WTC11 (cell line): Measurements from ENCODE around the gene POMT1.

Experiments used
- CBFB ChIP-seq: sonication (generic); formaldehyde crosslinking; IDR thresholded peaks from 2 replicates; pipeline ENCODE4 v1.8.1; 2022; ENCODE audit warnings: mild to moderate bottlenecking, low read depth, missing genetic modification reagents
- CREB1 ChIP-seq: sonication (generic); formaldehyde crosslinking; IDR thresholded peaks from 2 replicates; pipeline ENCODE4 v1.8.0; 2023; ENCODE audit warnings: mild to moderate bottlenecking, missing genetic modification reagents
- EMX1 ChIP-seq: fragments of 250-450 bp; sonication (Bioruptor Pico); IDR thresholded peaks from 2 replicates; pipeline ENCODE4 v1.8.0; 2021; ENCODE audit warnings: mild to moderate bottlenecking
- FOXK1 ChIP-seq: sonication (generic); formaldehyde crosslinking; IDR thresholded peaks from 2 replicates; pipeline ENCODE4 v1.8.0; 2022; ENCODE audit warnings: mild to moderate bottlenecking, moderate library complexity, missing genetic modification reagents
- NFATC4 ChIP-seq: fragments of 250-450 bp; sonication (Bioruptor Pico); IDR thresholded peaks from 2 replicates; pipeline ENCODE4 v1.9.0; 2021; ENCODE audit warnings: mild to moderate bottlenecking
- NR2C2 ChIP-seq: sonication (generic); formaldehyde crosslinking; IDR thresholded peaks from 2 replicates; pipeline ENCODE4 v1.8.0; 2022; ENCODE audit warnings: mild to moderate bottlenecking, missing genetic modification reagents
- RORB ChIP-seq: fragments of 250-450 bp; sonication (Bioruptor Pico); IDR thresholded peaks from 2 replicates; pipeline ENCODE4 v1.9.0; 2021; ENCODE audit warnings: mild to moderate bottlenecking
- TCF7 ChIP-seq: sonication (generic); formaldehyde crosslinking; IDR thresholded peaks from 2 replicates; pipeline ENCODE4 v1.8.0; 2022; ENCODE audit warnings: mild to moderate bottlenecking, low read depth, missing genetic modification reagents, moderate library complexity
- ZNF263 ChIP-seq: sonication (generic); formaldehyde crosslinking; IDR thresholded peaks from 2 replicates; pipeline ENCODE4 v1.8.1; 2022; ENCODE audit warnings: low read depth, mild to moderate bottlenecking, moderate library complexity, missing genetic modification reagents
- TF ChIP-seq, protein P1 (sequence below): sonication (generic); formaldehyde crosslinking; IDR thresholded peaks from 2 replicates; pipeline ENCODE4 v1.8.0; 2023; ENCODE audit warnings: mild to moderate bottlenecking, missing genetic modification reagents
- TF ChIP-seq, protein P2 (sequence below): fragments of 200-600 bp; IDR thresholded peaks from 2 replicates; pipeline ENCODE4 v1.8.0; 2022; ENCODE audit warnings: antibody characterized with exemption
- TF ChIP-seq, protein P3 (sequence below): sonication (generic); formaldehyde crosslinking; IDR thresholded peaks from 2 replicates; pipeline ENCODE4 v1.8.1; 2022; ENCODE audit warnings: low read depth, missing genetic modification reagents, borderline replicate concordance
- TF ChIP-seq, protein P4 (sequence below): sonication (generic); formaldehyde crosslinking; IDR thresholded peaks from 2 replicates; pipeline ENCODE4 v1.8.1; 2023; ENCODE audit warnings: mild to moderate bottlenecking, moderate library complexity, missing genetic modification reagents
- TF ChIP-seq, protein P5 (sequence below): sonication (generic); formaldehyde crosslinking; IDR thresholded peaks from 2 replicates; pipeline ENCODE4 v1.8.1; 2022; ENCODE audit warnings: mild to moderate bottlenecking, missing genetic modification reagents, moderate library complexity, borderline replicate concordance

DNA sequence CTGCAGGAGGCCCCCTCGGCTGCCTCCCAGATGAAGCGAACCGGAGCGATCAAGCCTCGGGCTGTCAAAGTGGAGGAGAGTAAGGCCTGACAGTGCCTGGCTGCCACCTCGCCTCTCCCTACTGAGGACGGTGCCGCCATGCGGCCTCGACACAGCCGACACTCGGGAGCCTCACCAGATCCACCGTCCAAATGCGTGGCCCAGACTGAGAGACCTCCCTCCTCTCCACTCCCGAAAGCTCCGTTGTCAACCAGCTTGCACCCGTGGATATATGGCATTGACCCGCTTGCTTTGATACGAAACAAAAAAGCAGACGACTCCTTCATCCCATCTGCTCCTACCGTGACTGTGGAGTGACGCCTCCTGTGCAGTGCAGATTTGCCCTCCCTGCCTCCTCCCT is 6.9 kb upstream of the POMT1 start:
- TF ChIP-seq, protein P1, sequence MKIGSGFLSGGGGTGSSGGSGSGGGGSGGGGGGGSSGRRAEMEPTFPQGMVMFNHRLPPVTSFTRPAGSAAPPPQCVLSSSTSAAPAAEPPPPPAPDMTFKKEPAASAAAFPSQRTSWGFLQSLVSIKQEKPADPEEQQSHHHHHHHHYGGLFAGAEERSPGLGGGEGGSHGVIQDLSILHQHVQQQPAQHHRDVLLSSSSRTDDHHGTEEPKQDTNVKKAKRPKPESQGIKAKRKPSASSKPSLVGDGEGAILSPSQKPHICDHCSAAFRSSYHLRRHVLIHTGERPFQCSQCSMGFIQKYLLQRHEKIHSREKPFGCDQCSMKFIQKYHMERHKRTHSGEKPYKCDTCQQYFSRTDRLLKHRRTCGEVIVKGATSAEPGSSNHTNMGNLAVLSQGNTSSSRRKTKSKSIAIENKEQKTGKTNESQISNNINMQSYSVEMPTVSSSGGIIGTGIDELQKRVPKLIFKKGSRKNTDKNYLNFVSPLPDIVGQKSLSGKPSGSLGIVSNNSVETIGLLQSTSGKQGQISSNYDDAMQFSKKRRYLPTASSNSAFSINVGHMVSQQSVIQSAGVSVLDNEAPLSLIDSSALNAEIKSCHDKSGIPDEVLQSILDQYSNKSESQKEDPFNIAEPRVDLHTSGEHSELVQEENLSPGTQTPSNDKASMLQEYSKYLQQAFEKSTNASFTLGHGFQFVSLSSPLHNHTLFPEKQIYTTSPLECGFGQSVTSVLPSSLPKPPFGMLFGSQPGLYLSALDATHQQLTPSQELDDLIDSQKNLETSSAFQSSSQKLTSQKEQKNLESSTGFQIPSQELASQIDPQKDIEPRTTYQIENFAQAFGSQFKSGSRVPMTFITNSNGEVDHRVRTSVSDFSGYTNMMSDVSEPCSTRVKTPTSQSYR (CRISPR knock-in tag) = no peak
- TF ChIP-seq NR2C2 (CRISPR knock-in tag) (no peak), RORB (no peak), FOXK1 (CRISPR knock-in tag) (no peak), CREB1 (CRISPR knock-in tag) (no peak), TCF7 (CRISPR knock-in tag) (no peak), NFATC4 (CRISPR knock-in tag) (no peak), CBFB (CRISPR knock-in tag) (no peak), EMX1 (CRISPR knock-in tag) (no peak), ZNF263 (no peak)
- TF ChIP-seq, protein P2, sequence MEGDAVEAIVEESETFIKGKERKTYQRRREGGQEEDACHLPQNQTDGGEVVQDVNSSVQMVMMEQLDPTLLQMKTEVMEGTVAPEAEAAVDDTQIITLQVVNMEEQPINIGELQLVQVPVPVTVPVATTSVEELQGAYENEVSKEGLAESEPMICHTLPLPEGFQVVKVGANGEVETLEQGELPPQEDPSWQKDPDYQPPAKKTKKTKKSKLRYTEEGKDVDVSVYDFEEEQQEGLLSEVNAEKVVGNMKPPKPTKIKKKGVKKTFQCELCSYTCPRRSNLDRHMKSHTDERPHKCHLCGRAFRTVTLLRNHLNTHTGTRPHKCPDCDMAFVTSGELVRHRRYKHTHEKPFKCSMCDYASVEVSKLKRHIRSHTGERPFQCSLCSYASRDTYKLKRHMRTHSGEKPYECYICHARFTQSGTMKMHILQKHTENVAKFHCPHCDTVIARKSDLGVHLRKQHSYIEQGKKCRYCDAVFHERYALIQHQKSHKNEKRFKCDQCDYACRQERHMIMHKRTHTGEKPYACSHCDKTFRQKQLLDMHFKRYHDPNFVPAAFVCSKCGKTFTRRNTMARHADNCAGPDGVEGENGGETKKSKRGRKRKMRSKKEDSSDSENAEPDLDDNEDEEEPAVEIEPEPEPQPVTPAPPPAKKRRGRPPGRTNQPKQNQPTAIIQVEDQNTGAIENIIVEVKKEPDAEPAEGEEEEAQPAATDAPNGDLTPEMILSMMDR = no peak
- TF ChIP-seq, protein P3, sequence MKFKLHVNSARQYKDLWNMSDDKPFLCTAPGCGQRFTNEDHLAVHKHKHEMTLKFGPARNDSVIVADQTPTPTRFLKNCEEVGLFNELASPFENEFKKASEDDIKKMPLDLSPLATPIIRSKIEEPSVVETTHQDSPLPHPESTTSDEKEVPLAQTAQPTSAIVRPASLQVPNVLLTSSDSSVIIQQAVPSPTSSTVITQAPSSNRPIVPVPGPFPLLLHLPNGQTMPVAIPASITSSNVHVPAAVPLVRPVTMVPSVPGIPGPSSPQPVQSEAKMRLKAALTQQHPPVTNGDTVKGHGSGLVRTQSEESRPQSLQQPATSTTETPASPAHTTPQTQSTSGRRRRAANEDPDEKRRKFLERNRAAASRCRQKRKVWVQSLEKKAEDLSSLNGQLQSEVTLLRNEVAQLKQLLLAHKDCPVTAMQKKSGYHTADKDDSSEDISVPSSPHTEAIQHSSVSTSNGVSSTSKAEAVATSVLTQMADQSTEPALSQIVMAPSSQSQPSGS = no peak
- TF ChIP-seq, protein P4, sequence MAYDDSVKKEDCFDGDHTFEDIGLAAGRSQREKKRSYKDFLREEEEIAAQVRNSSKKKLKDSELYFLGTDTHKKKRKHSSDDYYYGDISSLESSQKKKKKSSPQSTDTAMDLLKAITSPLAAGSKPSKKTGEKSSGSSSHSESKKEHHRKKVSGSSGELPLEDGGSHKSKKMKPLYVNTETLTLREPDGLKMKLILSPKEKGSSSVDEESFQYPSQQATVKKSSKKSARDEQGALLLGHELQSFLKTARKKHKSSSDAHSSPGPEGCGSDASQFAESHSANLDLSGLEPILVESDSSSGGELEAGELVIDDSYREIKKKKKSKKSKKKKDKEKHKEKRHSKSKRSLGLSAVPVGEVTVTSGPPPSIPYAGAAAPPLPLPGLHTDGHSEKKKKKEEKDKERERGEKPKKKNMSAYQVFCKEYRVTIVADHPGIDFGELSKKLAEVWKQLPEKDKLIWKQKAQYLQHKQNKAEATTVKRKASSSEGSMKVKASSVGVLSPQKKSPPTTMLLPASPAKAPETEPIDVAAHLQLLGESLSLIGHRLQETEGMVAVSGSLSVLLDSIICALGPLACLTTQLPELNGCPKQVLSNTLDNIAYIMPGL (CRISPR knock-in tag) = no peak
- TF ChIP-seq, protein P5, sequence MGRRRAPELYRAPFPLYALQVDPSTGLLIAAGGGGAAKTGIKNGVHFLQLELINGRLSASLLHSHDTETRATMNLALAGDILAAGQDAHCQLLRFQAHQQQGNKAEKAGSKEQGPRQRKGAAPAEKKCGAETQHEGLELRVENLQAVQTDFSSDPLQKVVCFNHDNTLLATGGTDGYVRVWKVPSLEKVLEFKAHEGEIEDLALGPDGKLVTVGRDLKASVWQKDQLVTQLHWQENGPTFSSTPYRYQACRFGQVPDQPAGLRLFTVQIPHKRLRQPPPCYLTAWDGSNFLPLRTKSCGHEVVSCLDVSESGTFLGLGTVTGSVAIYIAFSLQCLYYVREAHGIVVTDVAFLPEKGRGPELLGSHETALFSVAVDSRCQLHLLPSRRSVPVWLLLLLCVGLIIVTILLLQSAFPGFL (CRISPR knock-in tag) = no peak
